HG03060 (cell line): Measurements from ENCODE around the gene COPS7A.
A peak's percentile ranks its signal among the peaks of the same experiment; 100 is the strongest.

Source experiments
- ATAC-seq: cut with Tn5 transposase; IDR thresholded peaks from one replicate; pipeline ENCODE4 v1.9.1; 2021; ENCODE audit warnings: low read depth, moderate number of reproducible peaks; ENCODE audit not compliant: unreplicated experiment

COPS7A gene

DNA sequence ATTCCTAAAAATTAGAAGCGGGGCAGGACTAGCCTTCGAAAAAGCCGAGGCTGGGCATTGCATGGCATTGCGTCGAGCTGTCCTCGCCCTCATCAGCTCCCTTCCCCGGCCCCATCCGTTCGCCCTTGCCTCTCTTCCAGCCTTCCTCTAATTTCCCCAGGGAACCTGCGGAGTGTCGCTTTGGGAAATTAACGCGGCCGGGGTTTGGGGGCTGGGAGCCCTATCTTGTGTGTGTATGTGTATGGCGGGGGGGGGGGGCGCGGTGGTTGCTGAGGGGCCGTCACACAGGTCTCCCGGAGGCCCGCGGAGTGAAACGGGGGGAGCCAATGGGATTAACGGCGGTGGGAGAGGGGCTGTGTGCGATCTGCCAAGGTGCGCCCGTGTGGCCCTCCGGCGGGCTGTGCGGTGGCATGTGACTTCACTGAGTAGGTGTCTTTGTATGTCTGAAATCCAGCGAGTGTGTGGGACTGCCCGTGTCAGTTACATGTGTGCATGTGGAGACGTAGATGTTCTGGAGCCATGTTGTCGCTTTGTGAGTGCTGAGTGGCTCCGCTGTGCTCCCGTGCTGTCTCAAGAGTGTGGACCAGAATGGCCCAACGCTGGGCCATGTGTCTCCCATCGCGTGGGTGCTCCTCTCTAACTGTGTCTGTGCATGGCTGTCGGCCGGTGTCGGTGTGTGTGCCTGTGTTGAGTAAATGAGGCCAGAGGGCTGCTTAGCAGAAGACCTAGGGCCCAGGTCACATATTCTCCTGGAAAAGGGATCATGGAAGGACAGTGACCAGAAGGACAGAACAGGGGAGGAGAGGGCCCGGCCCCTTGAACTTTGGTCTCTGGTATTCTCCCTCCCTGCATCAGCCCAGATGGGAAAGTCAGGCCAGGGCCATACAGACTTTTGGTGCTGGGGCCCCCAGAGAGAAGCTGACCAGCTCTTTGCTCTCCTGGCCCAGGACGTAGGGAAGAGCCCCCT lies 43.8 kb downstream of the COPS7A start:
- no peak for ATAC-seq

DNA sequence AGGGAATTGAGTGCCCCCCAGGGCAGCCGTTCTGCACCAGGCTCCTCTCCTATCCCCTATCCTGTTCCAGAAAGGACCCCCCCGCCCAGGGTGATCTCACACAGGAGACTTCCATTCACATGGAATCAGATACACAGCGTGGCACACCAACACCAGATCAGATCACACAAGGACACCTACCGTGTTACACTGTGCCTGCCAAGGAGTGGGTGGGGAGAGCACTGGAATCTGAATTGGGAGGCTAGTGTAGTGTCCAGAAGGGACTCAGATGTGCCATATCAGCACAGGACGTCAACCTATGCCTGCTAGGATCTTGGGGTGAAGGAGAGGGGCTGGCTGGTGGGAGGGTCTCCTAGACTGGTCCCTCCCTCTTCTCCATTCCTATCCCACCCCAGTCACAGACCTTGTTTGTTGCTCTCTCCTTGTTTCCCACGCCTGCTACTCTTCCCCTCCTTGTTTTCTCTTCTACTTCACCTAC lies 44.6 kb downstream of the COPS7A start:
- no peak for ATAC-seq

DNA sequence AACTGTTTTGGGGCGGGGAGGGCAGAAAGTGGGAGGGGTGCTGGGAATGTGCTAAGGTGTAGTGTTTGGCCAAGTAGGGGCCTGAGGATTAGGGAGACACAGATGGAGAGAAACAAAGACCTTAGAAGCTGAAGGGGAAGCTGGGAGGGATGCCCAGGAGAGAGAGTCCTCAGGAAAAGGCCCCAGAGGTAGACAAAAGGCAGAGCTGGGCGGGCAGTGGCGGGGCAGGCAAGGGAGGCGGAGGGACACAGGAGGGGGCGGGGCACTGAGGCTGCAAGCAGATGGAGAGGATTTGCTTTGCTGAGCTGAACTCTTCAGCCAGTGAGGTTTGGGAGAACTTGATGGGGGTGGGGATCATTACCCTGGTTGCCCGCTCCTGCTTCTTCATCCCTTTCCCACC lies 45.1 kb downstream of the COPS7A start:
- no peak for ATAC-seq

DNA sequence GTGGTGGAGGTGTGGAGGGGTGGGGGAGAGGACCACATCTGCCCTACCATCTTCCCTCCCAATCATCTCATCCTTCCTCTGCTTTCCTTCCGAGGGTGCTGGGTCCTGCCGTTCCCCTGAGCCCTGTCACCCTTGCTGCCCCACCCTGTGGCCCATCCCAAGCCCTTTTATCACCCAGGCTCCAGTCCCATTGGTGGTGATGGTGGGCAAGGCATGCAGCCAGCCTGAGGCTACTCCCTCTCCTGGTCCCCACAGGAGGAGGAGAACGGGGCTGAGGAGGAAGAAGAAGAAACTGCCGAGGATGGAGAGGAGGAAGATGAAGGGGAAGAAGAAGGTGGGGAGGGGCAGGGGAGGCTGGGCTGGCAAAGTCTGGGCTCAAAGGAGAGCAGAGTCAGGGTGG lies 45.8 kb downstream of the COPS7A start:
- no peak for ATAC-seq

DNA sequence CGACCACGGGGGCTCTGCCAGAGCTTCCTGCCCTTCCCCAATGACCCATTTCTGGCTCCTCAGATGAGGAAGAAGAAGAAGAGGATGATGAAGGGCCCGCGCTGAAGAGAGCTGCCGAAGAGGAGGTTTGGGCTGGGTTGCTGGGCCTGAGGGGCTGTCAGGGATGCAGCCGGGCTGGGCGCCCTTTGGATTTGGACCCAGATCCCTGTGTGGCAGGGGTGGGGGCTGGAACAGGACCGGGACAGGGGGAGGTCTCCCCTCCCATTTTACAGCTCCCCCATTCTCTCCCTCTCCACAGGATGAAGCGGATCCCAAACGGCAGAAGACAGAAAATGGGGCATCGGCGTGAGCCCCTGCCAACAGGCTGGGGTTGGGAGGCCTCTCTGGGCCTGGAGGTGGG lies 46.2 kb downstream of the COPS7A start:
- ATAC-seq: no peak

DNA sequence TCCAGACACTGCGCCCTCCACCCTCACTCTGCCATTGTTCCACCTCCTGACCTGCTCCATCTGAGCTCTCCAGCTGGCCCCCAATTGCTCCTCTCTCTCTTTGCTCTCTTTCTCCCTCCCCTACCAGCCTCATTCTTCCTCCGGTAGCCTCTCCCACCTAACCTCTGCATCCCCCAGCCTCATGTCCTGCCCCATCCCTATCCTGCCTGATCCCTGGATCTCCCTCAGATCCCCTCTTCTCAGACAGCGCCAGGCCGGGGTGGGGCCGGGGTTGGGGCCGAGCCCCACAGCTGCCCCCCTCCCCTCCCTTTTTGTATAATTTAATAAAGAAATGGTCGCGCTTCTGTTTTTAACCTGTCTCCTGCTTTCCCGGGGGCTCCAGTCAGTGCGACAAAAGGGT lies 46.8 kb downstream of the COPS7A start:
- no peak for ATAC-seq

DNA sequence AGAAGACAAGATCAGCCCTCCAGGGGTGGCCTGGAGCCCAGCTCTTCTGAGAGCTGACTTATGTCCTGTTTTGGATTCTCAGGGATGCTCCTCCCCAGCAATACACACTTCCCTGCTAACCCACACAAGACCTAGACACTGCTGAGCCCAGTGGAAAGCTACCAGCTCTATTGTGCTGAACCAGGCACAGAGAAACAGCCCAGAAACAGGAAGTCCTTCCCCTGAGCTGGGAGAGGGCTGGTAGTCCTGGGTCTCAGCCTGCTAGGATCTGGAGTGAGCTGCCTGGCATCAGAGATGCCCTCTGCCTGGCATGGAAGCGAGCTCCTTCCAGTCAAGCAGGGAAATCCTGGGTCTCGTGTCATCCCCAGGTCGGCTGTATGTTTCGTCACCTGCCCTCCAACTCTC lies 47.2 kb downstream of the COPS7A start:
- no peak for ATAC-seq

DNA sequence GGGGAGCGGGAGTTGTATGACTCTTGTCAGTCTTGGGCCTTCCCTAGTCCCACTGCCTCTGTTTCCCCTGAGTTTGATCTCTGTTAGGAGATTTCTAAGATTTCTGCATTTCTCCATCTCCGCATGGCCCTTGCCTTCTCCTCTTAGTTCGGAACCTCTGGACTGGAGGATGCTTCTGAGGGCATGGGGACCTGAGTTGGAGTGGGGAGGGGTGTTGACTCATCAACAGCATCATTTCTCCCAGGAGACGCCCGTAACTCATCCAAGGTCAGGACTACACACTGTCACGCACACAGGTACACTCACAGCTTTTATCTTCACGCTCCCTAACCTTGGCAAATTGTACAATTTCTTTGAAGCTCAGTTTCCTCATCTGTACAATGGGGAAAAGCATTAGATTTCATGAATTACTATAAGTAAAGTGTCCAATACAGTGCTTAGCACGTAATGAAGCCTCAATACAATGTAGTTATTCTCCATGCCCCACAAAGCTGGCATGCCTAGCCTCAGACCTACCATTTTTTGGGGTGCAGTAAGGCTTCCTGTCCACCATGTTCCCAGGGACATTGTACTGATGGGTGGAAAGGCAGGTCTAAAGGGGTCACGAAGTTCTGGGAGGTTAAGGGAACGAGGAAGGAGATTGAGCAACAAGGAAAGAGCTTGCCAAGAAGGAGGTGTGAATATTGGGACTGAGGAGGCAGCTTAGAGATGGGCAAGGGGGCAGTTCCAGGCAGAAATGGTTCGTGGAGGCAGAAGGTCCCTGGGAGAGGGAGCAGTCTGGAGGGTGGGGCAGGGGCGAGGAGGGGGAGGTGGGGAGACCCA lies 47.9 kb downstream of the COPS7A start:
- ATAC-seq: no peak

DNA sequence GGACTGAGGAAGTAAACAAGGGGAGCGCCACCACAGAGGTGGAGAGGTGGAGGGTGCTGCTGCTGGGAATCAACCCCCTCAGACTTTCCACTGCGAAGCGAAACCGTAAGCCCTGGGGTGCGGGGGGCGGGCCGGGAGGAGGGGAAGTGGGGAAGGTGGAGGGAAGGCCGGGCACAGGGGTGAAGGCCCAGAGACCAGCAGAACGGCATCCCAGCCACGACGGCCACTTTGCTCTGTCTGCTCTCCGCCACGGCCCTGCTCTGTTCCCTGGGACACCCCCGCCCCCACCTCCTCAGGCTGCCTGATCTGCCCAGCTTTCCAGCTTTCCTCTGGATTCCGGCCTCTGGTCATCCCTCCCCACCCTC lies 48.5 kb downstream of the COPS7A start, which contains the start of gene LAG3:
TSS of gene LAG3 (plus strand) at position 190 of the 365 bp plus-strand sequence. CDS start 333 bp downstream, outside the sequence.
- no peak for ATAC-seq

DNA sequence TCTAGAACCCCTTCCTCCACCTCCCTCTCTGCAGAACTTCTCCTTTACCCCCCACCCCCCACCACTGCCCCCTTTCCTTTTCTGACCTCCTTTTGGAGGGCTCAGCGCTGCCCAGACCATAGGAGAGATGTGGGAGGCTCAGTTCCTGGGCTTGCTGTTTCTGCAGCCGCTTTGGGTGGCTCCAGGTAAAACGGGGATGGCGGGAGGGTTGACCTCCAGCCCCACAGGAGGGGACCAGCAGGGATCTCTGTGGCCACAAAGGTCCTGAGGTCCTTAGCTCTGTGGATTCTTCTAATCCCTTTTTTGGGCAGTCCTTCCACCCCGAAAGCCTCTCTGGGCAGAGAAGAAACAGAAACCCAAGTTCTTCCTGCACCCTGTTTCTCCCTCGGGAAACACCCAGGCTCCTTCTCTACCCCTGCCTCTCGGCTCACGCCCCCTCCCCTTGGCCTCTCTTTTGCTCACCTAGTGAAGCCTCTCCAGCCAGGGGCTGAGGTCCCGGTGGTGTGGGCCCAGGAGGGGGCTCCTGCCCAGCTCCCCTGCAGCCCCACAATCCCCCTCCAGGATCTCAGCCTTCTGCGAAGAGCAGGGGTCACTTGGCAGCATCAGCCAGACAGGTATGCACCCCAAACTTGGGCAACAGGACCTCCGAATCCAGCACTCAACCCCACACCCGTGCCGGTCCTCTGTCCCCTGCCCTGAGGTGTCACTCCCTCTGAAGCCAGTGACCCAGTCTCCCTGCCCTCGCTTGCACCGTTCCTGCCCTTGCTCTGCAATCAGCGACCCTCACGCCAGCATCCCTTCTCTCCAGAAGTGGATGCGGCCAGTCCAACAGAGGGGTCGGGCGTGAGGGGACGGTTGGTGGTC lies 49.1 kb downstream of the COPS7A start:
- ATAC-seq: no peak

DNA sequence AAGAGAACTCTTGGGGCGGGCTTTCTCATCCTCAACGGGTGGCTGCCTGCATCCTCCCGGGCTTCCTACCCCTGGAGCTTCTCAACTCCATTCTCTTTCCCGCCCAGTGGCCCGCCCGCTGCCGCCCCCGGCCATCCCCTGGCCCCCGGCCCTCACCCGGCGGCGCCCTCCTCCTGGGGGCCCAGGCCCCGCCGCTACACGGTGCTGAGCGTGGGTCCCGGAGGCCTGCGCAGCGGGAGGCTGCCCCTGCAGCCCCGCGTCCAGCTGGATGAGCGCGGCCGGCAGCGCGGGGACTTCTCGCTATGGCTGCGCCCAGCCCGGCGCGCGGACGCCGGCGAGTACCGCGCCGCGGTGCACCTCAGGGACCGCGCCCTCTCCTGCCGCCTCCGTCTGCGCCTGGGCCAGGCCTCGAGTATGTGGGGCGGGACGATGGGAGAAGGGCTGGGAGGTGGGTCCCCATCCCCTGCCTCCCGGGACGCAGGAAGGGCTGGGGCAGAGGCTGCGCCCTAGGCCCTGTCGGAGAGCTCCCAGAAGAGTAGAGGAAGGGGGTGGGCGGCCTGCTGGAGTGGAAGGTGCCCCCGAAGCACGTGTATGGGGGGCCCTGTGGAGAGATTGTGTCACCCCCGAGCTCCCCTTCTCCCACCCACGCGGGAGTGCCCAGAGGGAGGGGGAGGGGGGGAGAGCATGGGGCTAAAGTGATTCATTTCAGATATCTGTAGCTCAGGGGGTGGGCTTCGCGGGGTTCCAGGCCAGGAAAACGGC lies 49.9 kb downstream of the COPS7A start:
- ATAC-seq: no peak

DNA sequence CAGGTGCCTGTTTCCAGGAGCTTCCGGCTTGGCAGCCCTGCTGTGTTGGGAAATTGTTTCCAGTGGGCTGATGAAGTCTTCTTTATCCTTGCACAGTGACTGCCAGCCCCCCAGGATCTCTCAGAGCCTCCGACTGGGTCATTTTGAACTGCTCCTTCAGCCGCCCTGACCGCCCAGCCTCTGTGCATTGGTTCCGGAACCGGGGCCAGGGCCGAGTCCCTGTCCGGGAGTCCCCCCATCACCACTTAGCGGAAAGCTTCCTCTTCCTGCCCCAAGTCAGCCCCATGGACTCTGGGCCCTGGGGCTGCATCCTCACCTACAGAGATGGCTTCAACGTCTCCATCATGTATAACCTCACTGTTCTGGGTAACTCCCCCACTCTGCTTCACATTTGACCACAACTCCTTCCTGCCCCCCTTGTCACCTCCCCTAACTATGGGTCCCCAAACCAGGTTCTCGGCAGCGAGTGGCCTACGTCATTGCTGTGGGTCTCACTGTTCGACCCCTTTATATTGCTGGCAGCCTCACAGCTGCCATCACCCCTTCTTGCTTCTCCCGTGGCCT lies 50.7 kb downstream of the COPS7A start:
- no peak for ATAC-seq

DNA sequence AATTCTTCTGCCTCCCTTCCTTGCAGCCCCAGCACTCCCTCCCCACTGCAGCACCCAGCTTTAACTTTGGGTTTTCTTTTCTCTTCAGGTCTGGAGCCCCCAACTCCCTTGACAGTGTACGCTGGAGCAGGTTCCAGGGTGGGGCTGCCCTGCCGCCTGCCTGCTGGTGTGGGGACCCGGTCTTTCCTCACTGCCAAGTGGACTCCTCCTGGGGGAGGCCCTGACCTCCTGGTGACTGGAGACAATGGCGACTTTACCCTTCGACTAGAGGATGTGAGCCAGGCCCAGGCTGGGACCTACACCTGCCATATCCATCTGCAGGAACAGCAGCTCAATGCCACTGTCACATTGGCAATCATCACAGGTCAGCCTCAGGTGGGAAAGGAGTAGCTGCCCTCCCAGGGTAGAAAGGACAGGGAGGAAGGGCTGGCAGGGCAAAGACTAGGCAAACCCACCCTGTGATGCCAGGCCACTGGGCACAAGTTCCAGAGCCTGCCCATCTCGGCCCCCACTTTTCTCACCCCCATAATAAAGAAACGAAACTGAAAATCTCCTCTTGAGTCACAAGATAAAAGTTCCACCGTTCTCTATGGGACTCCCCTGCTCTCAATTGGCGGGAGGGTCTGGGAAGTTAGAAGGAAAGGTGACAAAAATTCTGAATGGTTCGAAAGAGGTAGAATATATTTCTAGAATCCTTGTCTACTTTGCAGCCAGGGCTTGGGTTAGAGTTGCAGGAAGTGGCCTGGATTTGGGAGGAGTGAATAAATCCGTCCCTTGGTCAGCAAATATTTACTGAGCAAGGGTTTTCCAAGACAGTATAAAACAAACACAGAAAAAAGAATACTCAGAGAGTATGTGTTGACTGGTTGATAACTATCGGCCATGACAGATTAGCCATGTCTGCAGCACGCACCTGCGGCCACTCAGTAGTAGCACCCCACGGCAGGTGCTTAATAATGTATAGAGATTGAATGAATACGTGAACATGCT lies 51.6 kb downstream of the COPS7A start:
- ATAC-seq: no peak

DNA sequence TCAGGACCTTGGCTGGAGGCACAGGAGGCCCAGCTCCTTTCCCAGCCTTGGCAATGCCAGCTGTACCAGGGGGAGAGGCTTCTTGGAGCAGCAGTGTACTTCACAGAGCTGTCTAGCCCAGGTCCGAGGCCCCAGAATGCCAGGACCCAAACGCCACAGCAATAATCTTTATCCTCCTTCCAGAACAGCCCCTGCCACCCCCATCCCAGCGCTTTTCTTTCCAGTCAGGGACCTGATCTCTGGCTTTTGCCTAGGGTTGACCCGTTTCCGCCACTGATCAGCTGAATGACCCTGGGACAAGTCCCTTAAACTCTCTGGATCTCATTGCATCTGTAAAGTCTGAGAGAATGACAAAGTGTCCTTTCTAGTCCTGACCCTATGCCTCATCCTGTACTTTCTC lies 53.5 kb downstream of the COPS7A start:
- no peak for ATAC-seq

DNA sequence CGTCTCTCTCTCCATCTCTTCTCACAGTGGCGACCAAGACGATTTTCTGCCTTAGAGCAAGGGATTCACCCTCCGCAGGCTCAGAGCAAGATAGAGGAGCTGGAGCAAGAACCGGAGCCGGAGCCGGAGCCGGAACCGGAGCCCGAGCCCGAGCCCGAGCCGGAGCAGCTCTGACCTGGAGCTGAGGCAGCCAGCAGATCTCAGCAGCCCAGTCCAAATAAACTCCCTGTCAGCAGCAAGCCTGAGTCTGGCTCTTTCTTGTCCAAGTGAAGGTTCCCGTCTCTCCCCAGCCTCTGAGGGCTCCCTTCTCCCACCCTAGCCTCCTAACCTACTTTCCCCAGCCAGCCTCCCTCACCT lies 54.3 kb downstream of the COPS7A start:
- ATAC-seq: no peak

DNA sequence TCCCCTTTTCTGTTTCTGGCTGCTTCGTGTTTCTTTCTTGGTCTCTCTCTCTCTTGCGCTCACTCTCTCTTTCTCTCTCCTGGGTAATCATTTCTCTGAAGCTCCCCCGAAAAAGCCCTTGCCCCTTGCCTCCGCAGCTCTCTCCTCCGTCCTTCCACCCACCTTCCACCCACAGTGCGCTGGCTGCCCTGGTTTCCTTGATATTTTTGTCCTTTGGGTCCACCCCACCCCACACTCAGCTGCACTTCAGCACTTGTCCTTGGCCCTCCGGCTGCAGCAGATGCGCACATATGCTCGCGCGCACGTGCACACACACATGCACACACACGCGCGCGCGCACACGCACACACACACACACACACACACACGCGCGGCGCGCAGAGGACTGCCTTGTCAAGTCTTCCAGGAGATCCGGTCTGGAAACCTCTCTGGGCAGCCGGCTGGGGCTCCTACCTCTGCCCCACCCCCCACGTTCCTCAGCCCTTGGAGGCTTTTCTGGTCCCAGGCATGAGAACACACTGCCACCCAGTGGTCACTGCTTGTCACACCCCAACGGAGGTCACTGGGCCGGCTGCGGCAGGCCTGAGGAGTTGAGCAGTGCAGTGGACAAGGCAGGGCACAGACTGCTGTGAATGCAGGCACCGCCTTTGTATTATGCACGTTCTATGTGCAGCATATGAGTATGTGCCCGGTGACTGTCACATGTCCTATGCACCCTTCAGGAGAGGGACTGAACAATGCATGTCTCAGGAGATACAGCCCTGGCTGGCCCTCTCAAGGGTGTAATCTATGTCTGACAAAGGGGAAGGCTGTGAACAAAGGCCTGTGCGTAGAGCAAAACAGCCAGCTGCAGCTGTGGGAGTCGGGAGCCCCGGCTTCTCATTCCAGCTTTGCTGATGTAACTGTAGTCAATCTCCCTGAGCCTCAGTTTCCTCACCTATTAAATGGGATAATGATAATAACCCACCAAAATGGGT lies 55.0 kb downstream of the COPS7A start:
- ATAC-seq: peak; percentile 58
